HCT116 (cell line): ENCODE results near the gene WWOX.

Experiments used
- EZH2phosphoT487 ChIP-seq: fragments of 200-600 bp; IDR thresholded peaks from 2 replicates; pipeline ENCODE4 v1.6.1; 2018; ENCODE audit warnings: antibody characterized with exemption, borderline replicate concordance
- TF ChIP-seq, protein P1 (sequence below): IDR thresholded peaks from 2 replicates; pipeline ENCODE4 v1.6.1; 2012
- TF ChIP-seq, protein P2 (sequence below), 3 experiments: fragments of 200-600 bp in 1 of 3; sonication (generic) in 1 of 3; IDR thresholded peaks in 2 of 3; conservative IDR thresholded peaks in 1 of 3; 2 replicates each; pipeline ENCODE4 v1.5.1; 2012 to 2017; ENCODE audit warnings: low read depth in 2 of 3, low read length in 2 of 3, antibody characterized with exemption in 1 of 3, borderline replicate concordance in 1 of 3, control low read depth in 1 of 3, mild to moderate bottlenecking in 1 of 3, mixed read lengths in 1 of 3, mixed run types in 1 of 3, moderate library complexity in 1 of 3; ENCODE audit not compliant: insufficient read depth in 1 of 3
- TF ChIP-seq, protein P3 (sequence below): IDR thresholded peaks from 2 replicates; pipeline ENCODE4 v1.6.1; 2012

DNA sequence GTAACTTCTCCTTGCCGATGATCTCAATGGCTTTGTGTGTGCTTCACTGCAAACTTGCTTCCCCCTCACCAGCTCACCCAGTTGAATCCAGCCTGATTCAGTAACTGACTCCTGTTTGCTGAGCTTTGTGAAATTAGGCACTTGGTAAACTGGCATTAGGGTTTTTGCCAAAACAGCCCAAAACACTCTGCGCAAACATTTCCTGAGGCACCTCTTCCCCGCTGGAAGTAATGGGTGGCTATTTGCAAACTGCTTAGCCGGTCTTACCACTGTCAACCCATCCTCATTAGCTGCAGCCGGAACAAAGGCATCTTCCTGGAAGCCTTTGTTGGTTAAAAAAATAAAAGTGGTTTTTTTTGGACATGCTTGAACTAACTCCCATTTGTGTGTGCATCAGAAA lies 1147.9 kb downstream of the WWOX start:
- TF ChIP-seq, protein P1, sequence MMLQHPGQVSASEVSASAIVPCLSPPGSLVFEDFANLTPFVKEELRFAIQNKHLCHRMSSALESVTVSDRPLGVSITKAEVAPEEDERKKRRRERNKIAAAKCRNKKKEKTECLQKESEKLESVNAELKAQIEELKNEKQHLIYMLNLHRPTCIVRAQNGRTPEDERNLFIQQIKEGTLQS: no peak
- TF ChIP-seq, protein P2, sequence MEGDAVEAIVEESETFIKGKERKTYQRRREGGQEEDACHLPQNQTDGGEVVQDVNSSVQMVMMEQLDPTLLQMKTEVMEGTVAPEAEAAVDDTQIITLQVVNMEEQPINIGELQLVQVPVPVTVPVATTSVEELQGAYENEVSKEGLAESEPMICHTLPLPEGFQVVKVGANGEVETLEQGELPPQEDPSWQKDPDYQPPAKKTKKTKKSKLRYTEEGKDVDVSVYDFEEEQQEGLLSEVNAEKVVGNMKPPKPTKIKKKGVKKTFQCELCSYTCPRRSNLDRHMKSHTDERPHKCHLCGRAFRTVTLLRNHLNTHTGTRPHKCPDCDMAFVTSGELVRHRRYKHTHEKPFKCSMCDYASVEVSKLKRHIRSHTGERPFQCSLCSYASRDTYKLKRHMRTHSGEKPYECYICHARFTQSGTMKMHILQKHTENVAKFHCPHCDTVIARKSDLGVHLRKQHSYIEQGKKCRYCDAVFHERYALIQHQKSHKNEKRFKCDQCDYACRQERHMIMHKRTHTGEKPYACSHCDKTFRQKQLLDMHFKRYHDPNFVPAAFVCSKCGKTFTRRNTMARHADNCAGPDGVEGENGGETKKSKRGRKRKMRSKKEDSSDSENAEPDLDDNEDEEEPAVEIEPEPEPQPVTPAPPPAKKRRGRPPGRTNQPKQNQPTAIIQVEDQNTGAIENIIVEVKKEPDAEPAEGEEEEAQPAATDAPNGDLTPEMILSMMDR (IDR thresholded peaks at IDR 0.05 in 2 of 3, conservative IDR thresholded peaks at IDR 0.05 in 1 of 3; ENCODE audit: borderline replicate concordance in 1 of 3, insufficient read depth in 1 of 3, low read depth in 2 of 3, low read length in 2 of 3): no peak
- no peak for TF ChIP-seq EZH2phosphoT487
- TF ChIP-seq, protein P3, sequence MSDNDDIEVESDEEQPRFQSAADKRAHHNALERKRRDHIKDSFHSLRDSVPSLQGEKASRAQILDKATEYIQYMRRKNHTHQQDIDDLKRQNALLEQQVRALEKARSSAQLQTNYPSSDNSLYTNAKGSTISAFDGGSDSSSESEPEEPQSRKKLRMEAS: no peak
